H9 (cell line): ENCODE results near the gene NRXN3. TPM values are rescaled to one million over a fixed set of nuclear protein-coding genes. Genes with fewer than 3 reads are reported as not detected.

Source experiments
- DNase-seq: peaks from one replicate; pipeline ENCODE4 v3.0.0-alpha.2; 2017
- H2AFZ ChIP-seq: one replicate; pipeline ENCODE4 v1.6.1; 2013; ENCODE audit warnings: mild to moderate bottlenecking, low read length, control low read depth, moderate library complexity
- H2AK5ac ChIP-seq: 2 replicates; pipeline ENCODE4 v1.6.1; 2013; ENCODE audit warnings: low read length, control low read depth, mixed read lengths; ENCODE audit not compliant: insufficient read length
- H2BK120ac ChIP-seq: one replicate; pipeline ENCODE4 v1.6.1; 2013; ENCODE audit warnings: low read depth, mild to moderate bottlenecking, low read length, control low read depth, inconsistent platforms; ENCODE audit not compliant: poor library complexity, severe bottlenecking
- H2BK12ac ChIP-seq: 2 replicates; pipeline ENCODE4 v1.6.1; 2013; ENCODE audit warnings: low read length, control low read depth, mixed read lengths, low read depth; ENCODE audit not compliant: insufficient read length
- H2BK15ac ChIP-seq: 2 replicates; pipeline ENCODE4 v1.6.1; 2013; ENCODE audit warnings: low read depth, low read length, control low read depth
- H2BK20ac ChIP-seq: one replicate; pipeline ENCODE4 v1.6.1; 2013; ENCODE audit warnings: low read depth, mild to moderate bottlenecking, low read length, control low read depth, inconsistent platforms; ENCODE audit not compliant: poor library complexity, severe bottlenecking
- H2BK5ac ChIP-seq: 2 replicates; pipeline ENCODE4 v1.6.1; 2013; ENCODE audit warnings: low read length, control low read depth, mixed read lengths; ENCODE audit not compliant: insufficient read length
- H3K14ac ChIP-seq: 2 replicates; pipeline ENCODE4 v1.6.1; 2013; ENCODE audit warnings: low read length, control low read depth; ENCODE audit not compliant: insufficient read depth
- H3K18ac ChIP-seq: 2 replicates; pipeline ENCODE4 v1.6.1; 2013; ENCODE audit warnings: low read depth, mild to moderate bottlenecking, mixed read lengths, low read length, control low read depth; ENCODE audit not compliant: insufficient read length
- H3K23ac ChIP-seq: 2 replicates; pipeline ENCODE4 v1.6.1; 2013; ENCODE audit warnings: low read length, control low read depth, mixed read lengths, low read depth; ENCODE audit not compliant: insufficient read length
- H3K23me2 ChIP-seq: 2 replicates; pipeline ENCODE4 v1.6.1; 2013; ENCODE audit warnings: low read depth, mild to moderate bottlenecking, mixed read lengths, low read length, control low read depth; ENCODE audit not compliant: insufficient read length, poor library complexity, severe bottlenecking
- H3K27ac ChIP-seq: 2 replicates; pipeline ENCODE4 v1.5.1; 2013; ENCODE audit warnings: low read length, control low read depth, mixed read lengths, low read depth; ENCODE audit not compliant: insufficient read length
- H3K27me3 ChIP-seq: 2 replicates; pipeline ENCODE4 v1.6.1; 2013; ENCODE audit warnings: low read length, control low read depth, inconsistent platforms; ENCODE audit not compliant: insufficient read depth
- H3K4ac ChIP-seq: 2 replicates; pipeline ENCODE4 v1.6.1; 2013; ENCODE audit warnings: low read depth, mild to moderate bottlenecking, control low read depth, inconsistent platforms, low read length, moderate library complexity
- H3K4me1 ChIP-seq: 2 replicates; pipeline ENCODE4 v1.6.1; 2013; ENCODE audit warnings: low read length, control low read depth, inconsistent platforms; ENCODE audit not compliant: insufficient read depth
- H3K4me2 ChIP-seq: 2 replicates; pipeline ENCODE4 v1.6.1; 2013; ENCODE audit warnings: low read length, control low read depth, mixed read lengths; ENCODE audit not compliant: insufficient read length, insufficient read depth
- H3K56ac ChIP-seq: 2 replicates; pipeline ENCODE4 v1.6.1; 2013; ENCODE audit warnings: low read depth, mild to moderate bottlenecking, mixed read lengths, low read length, control low read depth; ENCODE audit not compliant: insufficient read length
- H3K79me1 ChIP-seq: 2 replicates; pipeline ENCODE4 v1.6.1; 2013; ENCODE audit warnings: low read depth, mild to moderate bottlenecking, moderate library complexity, low read length, control low read depth, inconsistent platforms; ENCODE audit not compliant: insufficient read depth, poor library complexity, severe bottlenecking
- H3K79me2 ChIP-seq: 2 replicates; pipeline ENCODE4 v1.6.1; 2013; ENCODE audit warnings: low read length, control low read depth, inconsistent platforms; ENCODE audit not compliant: insufficient read depth
- H3K9ac ChIP-seq: 2 replicates; pipeline ENCODE4 v1.6.1; 2013; ENCODE audit warnings: low read length, control low read depth, mixed read lengths; ENCODE audit not compliant: insufficient read length; ENCODE audit errors: extremely low read depth
- H3K9me3 ChIP-seq: one replicate; pipeline ENCODE4 v1.6.1; 2013; ENCODE audit warnings: low read depth, low read length, inconsistent platforms; ENCODE audit not compliant: control insufficient read depth
- H3T11ph ChIP-seq: one replicate; pipeline ENCODE4 v1.6.1; 2013; ENCODE audit warnings: mild to moderate bottlenecking, low read length, control low read depth, inconsistent platforms
- H4K20me1 ChIP-seq: one replicate; pipeline ENCODE4 v1.6.1; 2013; ENCODE audit not compliant: control insufficient read depth, insufficient read length, insufficient read depth
- H4K5ac ChIP-seq: 2 replicates; pipeline ENCODE4 v1.6.1; 2013; ENCODE audit warnings: low read depth, mild to moderate bottlenecking, mixed read lengths, low read length, control low read depth; ENCODE audit not compliant: insufficient read length
- H4K8ac ChIP-seq: replicated peaks from 2 replicates; pipeline ENCODE4 v1.6.1; 2013; ENCODE audit warnings: low read length, control low read depth, mixed read lengths, low read depth; ENCODE audit not compliant: insufficient read length
- H4K91ac ChIP-seq: 2 replicates; pipeline ENCODE4 v1.6.1; 2013; ENCODE audit warnings: low read depth, mild to moderate bottlenecking, moderate library complexity, mixed read lengths, low read length, control low read depth; ENCODE audit not compliant: insufficient read length
- H3K27ac Mint-ChIP-seq, 3 experiments: 2 replicates in 2 of 3; 3 replicates in 1 of 3; pipeline ENCODE4 v1.8.0; 2020 to 2021; ENCODE audit warnings: mixed read lengths in 3 of 3, mild to moderate bottlenecking in 1 of 3, moderate library complexity in 1 of 3
- H3K27me3 Mint-ChIP-seq: 2 replicates; pipeline ENCODE4 v1.8.0; 2021; ENCODE audit warnings: low read depth, mild to moderate bottlenecking, moderate library complexity, mixed read lengths
- H3K36me3 Mint-ChIP-seq, 3 experiments: 2 replicates in 2 of 3; 3 replicates in 1 of 3; pipeline ENCODE4 v1.8.0; 2020 to 2021; ENCODE audit warnings: low read depth in 3 of 3, mixed read lengths in 3 of 3; ENCODE audit not compliant: insufficient read depth in 1 of 3
- H3K4me1 Mint-ChIP-seq, 2 experiments: 2 replicates each; pipeline ENCODE4 v1.8.0; 2020; ENCODE audit warnings: mixed read lengths in 2 of 2
- H3K4me3 Mint-ChIP-seq, 2 experiments: 2 replicates in 1 of 2; 3 replicates in 1 of 2; pipeline ENCODE4 v1.8.0; 2020 to 2021; ENCODE audit warnings: mild to moderate bottlenecking in 2 of 2, mixed read lengths in 2 of 2, moderate library complexity in 1 of 2
- H3K9me3 Mint-ChIP-seq, 2 experiments: 2 replicates in 1 of 2; 3 replicates in 1 of 2; pipeline ENCODE4 v1.8.0; 2020; ENCODE audit warnings: mild to moderate bottlenecking in 2 of 2, mixed read lengths in 2 of 2, moderate library complexity in 1 of 2
- CTCF ChIP-seq: fragments of 200-600 bp; sonication (generic); conservative IDR thresholded peaks from 3 replicates; pipeline ENCODE4 v1.8.0; 2021; ENCODE audit warnings: antibody characterized with exemption, mild to moderate bottlenecking
- WGBS: extraction: QIAGEN DNeasy Blood & Tissue Kit; methylation state at CpG from one replicate; pipeline ENCODE4 v1.1.7; 2013; ENCODE audit warnings: missing lambda C conversion rate, low lambda C conversion rate, mixed read lengths; ENCODE audit not compliant: insufficient read length; ENCODE audit errors: extremely low coverage; 5-methylcytosine and 5-hydroxymethylcytosine counted together
- total RNA-seq: library from RNA; stranded (reverse); gene quantifications from 2 replicates; pipeline ENCODE4 v1.2.1, GENCODE V29; 2021

The NRXN3 gene
- total RNA-seq, 1 experiment from 2014 or later = 1.8 TPM

DNA sequence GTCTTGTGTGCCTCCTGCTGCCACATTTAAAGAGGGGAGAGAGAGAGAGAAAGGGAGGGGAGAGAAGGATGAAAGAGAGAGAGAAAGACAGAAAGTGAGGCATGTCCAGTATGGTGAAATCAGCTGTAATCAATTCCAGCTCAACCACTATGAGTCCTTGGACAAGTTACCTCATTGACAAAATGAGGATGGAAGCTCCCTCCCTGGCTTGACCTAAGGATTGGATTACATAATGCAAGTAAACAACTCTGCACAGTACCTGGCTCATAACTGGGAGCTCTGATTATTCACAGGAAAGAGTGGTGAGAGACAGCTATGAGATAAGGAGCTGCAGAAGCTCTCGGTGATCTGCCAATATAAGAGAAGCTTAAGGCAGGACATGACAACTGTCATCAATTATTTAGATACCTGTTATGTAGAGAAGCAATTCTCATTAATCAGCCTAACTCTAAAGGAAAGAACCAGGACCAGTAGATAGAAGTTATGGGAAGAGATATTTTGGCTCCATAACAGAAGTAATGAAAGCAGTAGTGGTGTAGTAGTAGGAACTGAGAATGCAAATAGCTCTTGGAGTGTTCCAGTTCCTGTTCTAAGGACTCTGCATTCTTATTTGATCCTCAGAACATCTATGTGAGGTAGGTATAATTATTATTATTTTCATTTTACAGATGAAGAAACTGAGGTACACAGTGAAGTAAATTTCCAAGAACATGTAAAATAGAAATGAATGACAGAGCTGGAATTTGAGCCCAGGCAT, 1249.6 kb downstream of the NRXN3 start:
- Histone ChIP-seq H2BK5ac (no peak overlapping the region), H3K79me1 (no peaks in the 10 kb centered on the region), H4K91ac (no peak overlapping the region), H2BK12ac (no peak overlapping the region), H3K9ac (no peak overlapping the region), H3K27me3 (no peaks in the 10 kb centered on the region), H2BK15ac (no peak overlapping the region), H3K56ac (no peak overlapping the region), H2BK120ac (no peak overlapping the region), H4K8ac (no peak overlapping the region), H3K9me3 (no peaks in the 10 kb centered on the region), H4K20me1 (no peaks in the 10 kb centered on the region), H3K14ac (no peak overlapping the region), H2BK20ac (no peak overlapping the region), H3T11ph (no peak overlapping the region), H3K27ac (no peak overlapping the region), H3K4me1 (no peaks in the 10 kb centered on the region), H3K23me2 (no peaks in the 10 kb centered on the region), H3K18ac (no peak overlapping the region), H3K23ac (no peak overlapping the region), H3K79me2 (no peaks in the 10 kb centered on the region), H2AK5ac (no peak overlapping the region), H4K5ac (no peak overlapping the region), H3K4me2 (no peak overlapping the region), H2AFZ (no peak overlapping the region), H3K4ac (no peak overlapping the region)
- DNase-seq = no peak
- Mint-ChIP-seq H3K36me3 (no peaks in the 10 kb centered on the region), H3K4me1 (no peaks in the 10 kb centered on the region), H3K9me3 (no peaks in the 10 kb centered on the region), H3K27me3 (no peaks in the 10 kb centered on the region), H3K4me3 (no peak overlapping the region), H3K27ac (no peak overlapping the region)
- TF ChIP-seq CTCF = no peak
- no CpG with 5 or more reads among the region's 1 CpG for WGBS
